Fibroblast of skin of left quadriceps (primary cell): ENCODE results near the gene OR2V1.
"Not testable (repeated sequence)": the region's sequence is repeated elsewhere in the genome, so short reads cannot be mapped to it uniquely, and the experiment has no call there.

ENCODE experiments used
- DNase-seq, 2 experiments: peaks; one replicate each; pipeline ENCODE4 v3.0.0-alpha.2; 2013; ENCODE audit warnings: low read depth in 2 of 2

Gene OR2V1

DNA sequence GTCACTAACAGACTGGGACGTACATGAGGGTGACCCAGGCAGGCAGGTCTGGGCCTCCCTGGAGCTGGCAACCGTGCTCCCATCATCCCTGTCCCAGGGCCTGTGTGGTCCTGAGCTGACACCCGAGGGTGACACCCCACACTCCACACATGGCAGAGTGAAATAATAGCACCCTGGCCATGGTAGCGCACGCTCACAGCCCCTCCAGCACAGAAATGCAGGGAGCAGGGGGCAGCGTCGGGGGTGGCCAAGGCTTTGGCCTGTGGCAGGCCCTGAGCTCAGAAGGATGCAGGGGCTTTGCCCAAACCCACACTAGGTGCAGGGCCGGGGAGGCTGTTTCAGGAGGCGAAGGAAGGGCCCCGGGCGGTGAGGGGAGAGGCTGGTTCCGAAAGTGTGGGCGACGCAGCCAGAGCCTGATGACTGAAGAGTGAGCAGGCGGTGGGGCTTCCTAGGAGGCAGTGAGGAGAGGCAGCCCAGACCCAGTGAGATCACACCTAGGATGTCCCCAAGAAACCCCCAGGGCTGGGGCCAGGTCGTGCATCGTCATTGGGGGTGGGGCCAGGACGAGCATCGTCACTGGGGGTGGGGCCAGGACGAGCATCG, 29.3 kb upstream of the OR2V1 start:
- no peak for DNase-seq

- DNase-seq = peak in 1 of 2 experiments; percentile 55
These were observed 28.6 kb upstream of the OR2V1 start for GRCh38 chr5:181159286-181160151.

DNA sequence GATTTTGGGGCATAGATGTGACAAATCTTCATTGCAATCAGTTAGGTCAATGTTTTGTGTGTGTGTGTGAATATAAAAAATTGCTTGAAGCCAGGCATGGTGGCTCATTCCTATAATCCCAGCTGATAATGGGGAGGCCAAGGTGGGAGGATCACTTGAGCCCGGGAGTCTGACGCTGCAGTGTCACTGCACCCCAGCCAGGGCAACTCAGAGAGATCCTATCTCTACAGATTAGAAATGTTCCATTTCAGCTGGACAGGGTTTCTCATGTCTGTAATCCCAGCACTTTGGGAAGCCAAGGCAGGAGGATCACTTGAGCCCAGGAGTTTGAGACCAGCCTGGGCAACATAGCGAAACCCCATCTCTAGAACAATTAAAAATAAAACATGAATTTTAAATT, 27.9 kb upstream of the OR2V1 start:
- no peak for DNase-seq

DNA sequence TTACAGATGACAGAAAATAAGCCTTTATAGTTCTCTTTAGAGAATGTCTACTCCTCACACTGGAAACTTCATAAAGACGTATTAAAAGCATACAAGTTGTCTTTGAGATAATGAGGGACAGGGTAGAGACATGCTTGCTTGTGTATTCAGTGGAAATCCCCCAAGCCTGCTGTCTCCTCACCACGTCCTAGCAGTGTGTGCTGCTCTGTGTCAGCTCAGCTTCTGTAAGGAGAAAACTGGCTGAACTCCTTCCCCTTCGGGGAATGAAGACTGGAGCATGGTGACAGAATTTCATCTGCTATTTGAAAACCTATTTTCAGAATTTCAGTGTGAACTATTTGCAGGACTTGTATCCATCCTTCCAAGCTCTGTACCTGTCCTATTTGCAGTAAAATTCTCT, 25.8 kb upstream of the OR2V1 start:
- no peak for DNase-seq

- no peak for DNase-seq
These were observed 22.8 kb upstream of the OR2V1 start for GRCh38 chr5:181153814-181154213.

DNA sequence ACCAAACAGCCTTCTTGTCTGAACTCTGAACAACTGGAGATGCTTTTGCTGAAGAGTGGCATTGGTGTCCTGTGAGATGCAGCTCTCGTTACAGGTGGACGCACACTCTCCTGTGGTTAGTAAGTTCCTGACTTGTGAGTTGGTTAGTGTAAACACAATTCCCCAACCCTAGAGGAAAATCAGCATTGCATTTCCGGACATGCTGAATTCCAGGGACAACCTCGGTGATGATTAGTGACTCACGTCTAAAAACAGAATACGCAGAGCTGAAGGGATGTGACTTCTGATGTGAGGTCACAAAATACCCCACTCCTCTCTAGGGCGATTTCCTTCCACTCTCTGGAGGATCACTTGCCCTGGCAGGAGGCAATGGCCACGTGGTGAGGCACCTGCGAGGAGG, 21.4 kb upstream of the OR2V1 start:
- DNase-seq = no peak

DNA sequence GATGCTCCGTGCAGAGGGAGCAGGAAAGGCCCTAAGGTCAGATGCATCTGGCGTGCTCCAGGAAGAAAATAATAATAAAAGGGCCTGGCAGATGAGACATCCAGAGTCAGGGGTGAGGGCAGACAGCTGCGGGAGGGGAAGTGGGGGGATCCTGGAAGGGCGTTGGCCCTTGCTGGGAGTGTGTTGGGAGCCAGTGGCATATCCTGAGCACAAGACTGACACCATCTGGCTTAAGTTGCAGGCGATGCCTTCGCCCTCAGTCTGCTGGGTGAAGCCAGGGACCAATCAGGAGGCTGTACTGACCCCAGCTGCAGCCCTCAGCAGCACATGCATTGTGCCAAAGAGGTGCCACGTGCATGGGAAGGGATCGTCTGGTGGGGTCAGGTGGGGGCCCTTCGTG, 20.2 kb upstream of the OR2V1 start:
- DNase-seq = no peak

GRCh38 chr5:181149806-181150733, 19.1 kb upstream of the OR2V1 start:
- DNase-seq = no peak

DNA sequence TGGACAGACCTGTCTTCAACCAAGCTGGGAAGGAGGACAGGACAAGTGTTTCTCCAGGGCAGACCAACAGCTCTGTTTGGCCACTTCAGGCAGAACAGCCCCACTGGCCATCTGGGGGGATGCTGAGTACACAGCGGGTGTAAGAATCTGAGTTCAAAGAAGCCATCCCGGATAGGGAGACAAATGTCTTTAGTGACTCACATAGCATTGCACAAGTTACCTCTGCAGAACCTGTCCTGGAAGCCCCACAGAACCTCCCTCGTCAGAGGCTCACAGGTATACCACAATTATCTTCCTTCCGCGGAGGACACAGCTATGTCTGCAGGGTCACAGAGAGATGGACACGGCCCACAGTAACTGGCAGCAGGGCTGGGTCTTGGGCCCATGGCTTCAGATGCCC, 18.4 kb upstream of the OR2V1 start:
- DNase-seq = no peak

DNA sequence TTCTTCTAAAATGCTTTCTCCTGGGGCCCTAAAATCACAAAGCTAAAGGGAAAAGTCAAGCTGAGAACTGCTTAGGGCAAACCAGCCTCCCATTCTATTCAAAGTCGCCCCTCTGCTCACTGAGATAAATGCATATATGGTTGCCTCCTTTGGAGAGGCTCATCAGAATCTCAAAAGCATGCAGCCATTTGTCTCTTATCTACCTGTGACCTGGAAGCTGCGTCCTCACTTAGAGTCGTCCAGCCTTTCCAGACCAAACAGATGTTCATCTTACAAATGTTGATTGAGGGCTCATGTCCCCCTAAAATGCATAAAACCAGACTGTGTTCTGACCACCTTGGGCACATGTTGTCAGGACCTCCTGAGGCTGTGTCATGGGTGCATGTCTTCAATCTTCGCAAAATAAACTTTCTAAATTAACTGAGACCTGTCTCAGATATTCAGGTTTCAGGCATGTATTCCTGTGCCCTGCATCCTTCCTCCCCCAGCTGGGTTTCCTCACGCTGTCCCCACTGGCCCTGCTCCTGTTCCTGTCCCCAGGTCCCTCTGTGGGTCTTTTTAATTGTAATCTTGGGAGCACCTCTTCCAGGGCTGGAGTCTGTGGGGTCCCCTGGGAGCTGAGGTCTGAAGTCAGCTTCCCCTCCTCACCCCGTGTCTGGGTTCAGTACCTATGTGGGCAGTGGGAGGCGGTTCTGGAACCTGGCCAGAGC, 16.1 kb upstream of the OR2V1 start, which contains the start of gene OR2V2:
Gene OR2V2 (plus strand): TSS at position 660 of the 710 bp plus-strand sequence. CDS start 7,357 bp downstream, outside the sequence.
- DNase-seq = not testable (repeated sequence)

DNA sequence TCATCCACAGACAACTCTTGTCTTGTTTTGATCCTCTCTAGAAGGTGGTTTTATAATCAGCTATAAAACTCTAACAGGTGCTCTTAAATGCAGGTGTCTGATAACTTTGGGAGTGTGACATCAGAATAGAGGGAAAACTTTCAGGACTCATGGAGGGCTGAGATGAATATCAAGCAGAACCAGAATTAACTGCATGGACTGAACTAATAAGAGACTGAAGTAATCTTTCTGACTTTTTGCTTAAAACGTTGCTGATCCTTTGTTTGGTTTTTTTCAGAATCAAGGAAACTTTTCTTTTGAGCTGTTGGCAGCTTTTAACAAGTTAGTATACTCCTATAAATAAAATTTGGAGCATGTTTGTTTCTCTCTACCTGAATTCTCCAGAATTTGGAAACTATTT, 14.2 kb upstream of the OR2V1 start:
- no peak for DNase-seq

GRCh38 chr5:181142054-181142453, 11.1 kb upstream of the OR2V1 start:
- DNase-seq = no peak

- DNase-seq = no peak
These were observed 9.8 kb upstream of the OR2V1 start for GRCh38 chr5:181140766-181141165.

DNA sequence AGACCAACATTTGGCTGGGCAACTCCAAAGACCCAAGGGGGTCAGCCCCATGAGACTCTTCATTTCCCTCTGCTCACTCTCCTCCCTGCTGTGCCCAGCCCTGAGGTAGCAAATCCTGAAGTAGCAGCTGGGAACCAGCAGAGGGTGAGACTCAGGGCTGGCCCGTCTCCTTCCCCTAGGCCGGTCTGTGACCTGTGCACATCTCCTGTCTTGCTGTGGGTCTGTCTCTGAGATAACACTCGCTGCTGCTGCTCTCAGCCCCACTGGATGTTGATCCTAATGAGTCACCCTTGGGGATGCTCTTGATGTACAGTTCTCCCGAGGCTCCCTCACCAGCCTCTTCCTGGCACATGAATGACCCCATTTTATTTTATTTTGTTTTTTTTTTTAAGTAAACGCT, 7.3 kb upstream of the OR2V1 start:
- no peak for DNase-seq

GRCh38 chr5:181136361-181136955, 5.5 kb upstream of the OR2V1 start:
- no peak for DNase-seq

DNA sequence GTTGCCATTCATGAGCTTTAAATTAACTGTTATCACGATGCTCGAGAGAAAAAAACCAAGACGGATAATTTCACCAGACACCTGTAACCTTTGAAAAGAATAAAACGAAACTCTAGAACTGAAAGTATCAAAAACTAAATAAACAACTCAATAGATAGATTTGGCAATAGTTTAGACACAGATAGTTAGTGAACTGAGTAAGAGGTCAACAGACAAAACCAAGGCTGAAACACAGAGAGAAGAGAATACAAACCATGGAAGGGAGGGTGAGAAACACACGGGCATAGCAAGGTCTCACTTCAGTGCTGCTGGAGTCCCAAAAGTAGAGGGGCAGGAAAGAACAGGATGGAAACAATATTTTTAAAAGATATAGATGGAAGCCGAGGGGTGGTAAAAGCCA, 3.3 kb upstream of the OR2V1 start:
- DNase-seq = no peak

DNA sequence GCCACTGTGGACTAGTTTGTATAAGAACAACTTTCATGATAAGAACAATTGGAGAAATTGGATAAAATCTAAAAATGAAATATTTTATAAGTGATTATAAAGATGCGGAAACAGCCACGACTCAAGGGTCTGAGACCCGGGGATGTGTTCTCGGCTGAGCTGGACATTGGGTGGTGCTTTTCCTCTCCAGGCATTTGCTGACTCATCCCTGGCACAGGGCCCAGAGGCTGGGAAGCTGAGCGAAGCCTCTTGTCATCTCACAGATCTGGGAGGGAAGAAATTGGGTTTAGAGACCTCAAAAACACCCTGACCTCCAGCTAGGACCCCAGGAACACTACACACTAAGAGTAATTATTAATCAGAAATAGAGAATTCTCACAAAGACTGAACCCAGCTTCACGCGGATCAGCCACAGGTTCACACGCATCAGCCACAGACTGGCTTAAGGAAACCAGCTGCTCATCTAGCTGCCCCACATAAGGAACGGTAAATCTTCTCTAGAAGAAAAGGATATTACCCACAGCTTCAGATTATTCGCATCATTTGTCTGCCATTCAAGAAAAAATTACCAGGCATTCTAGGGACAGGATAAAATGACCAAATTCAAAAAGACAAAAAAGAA, 2.8 kb upstream of the OR2V1 start:
- DNase-seq = peak; percentile 34 to 35

DNA sequence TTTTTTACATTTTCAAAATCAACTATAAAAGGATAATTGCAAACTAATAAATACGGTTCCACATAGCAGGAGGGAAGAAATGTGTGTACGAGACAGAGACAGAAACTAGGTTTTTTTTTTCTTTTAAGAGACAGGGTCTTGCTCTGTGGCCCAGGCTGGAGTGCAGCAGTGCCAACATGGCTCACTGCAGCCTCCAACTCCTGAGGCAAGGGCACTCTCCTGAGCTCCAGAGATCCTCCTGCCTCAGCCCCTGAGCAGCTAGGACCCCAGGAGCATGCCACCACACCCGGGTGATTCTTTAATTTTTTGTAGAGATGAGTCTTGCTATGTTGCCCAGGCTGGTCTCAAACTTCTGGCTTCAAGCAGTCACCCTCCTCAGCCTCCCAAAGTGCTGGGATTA, 2.1 kb upstream of the OR2V1 start:
- no peak for DNase-seq

DNA sequence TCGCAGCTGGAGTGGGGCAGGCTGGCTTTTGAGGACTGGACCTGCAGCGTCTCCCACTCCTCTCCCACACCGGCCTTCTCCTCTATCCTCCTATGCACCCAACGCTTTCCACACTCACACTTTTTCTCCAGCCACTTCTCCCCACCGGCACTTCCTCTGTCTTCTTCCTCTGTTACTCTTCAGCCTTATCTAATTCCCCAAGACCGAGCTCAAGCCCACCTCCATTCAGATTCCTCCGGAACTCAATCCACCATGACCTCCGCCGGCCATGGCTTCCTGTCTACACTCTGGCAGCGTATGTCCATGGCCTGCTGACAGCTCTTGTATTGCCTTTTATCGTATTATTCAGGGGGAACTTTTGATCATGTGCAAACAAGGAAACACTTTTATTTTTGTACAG, 545 bp upstream of the OR2V1 start:
- no peak for DNase-seq

- not testable (repeated sequence) for DNase-seq
These were observed 888 bp downstream of the OR2V1 start for GRCh38 chr5:181130081-181130480.

DNA sequence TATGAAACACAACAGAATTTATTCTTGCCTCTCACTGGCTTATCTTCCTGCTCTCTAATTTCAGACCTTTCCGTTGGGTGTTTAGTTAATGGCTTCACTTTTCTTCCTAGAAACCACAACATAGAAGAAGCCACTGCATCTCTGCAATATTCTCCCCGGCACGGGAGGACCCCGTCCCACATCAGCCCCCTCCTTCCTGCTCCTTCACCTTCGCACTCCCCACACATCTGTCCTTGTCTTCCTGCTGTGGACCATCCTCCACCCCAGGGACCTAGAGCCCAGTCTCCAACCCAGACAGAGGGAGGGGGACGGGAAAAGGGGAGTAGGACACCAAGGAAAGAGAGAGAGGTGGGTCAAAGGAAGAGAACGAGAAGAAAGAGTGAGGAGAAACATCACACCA, 1.4 kb downstream of the OR2V1 start:
- no peak for DNase-seq
